Sigmoid colon (tissue), 4 donors: ENCODE results near the gene RALB.

Source experiments
- EP300 ChIP-seq, 4 donors: sonication (generic); formaldehyde crosslinking; IDR thresholded peaks; one replicate each; pipeline ENCODE4 v1.6.1; 2017; ENCODE audit warnings: antibody characterized with exemption in 4 of 4
- TF ChIP-seq, protein P1 (sequence below), 4 experiments: fragments of 450-650 bp in 3 of 4; fragments of 200-600 bp in 1 of 4; IDR thresholded peaks; one replicate each; pipeline ENCODE4 v1.5.1; 2016 to 2019; ENCODE audit warnings: antibody characterized with exemption in 4 of 4, mild to moderate bottlenecking in 3 of 4, moderate library complexity in 2 of 4

- TF ChIP-seq, protein P1, sequence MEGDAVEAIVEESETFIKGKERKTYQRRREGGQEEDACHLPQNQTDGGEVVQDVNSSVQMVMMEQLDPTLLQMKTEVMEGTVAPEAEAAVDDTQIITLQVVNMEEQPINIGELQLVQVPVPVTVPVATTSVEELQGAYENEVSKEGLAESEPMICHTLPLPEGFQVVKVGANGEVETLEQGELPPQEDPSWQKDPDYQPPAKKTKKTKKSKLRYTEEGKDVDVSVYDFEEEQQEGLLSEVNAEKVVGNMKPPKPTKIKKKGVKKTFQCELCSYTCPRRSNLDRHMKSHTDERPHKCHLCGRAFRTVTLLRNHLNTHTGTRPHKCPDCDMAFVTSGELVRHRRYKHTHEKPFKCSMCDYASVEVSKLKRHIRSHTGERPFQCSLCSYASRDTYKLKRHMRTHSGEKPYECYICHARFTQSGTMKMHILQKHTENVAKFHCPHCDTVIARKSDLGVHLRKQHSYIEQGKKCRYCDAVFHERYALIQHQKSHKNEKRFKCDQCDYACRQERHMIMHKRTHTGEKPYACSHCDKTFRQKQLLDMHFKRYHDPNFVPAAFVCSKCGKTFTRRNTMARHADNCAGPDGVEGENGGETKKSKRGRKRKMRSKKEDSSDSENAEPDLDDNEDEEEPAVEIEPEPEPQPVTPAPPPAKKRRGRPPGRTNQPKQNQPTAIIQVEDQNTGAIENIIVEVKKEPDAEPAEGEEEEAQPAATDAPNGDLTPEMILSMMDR (IDR thresholded peaks at IDR 0.05): no peak
- TF ChIP-seq EP300 (IDR thresholded peaks at IDR 0.05): no peak
Observed at GRCh38 chr2:120334068-120334467, 81.4 kb downstream of the RALB start.
